Activated naive CD4-positive, alpha-beta T cell treated with anti-CD3 and anti-CD28 coated beads, Interleukin-2, amount 50 U/mL, for 16 hours (primary cell): ENCODE results near the gene TOMM40.
"Not testable (repeated sequence)": the region's sequence is repeated elsewhere in the genome, so short reads cannot be mapped to it uniquely, and the experiment has no call there.

Experiments used
- DNase-seq: peaks from one replicate; pipeline ENCODE4 v3.0.0-alpha.2; 2020

Gene TOMM40

DNA sequence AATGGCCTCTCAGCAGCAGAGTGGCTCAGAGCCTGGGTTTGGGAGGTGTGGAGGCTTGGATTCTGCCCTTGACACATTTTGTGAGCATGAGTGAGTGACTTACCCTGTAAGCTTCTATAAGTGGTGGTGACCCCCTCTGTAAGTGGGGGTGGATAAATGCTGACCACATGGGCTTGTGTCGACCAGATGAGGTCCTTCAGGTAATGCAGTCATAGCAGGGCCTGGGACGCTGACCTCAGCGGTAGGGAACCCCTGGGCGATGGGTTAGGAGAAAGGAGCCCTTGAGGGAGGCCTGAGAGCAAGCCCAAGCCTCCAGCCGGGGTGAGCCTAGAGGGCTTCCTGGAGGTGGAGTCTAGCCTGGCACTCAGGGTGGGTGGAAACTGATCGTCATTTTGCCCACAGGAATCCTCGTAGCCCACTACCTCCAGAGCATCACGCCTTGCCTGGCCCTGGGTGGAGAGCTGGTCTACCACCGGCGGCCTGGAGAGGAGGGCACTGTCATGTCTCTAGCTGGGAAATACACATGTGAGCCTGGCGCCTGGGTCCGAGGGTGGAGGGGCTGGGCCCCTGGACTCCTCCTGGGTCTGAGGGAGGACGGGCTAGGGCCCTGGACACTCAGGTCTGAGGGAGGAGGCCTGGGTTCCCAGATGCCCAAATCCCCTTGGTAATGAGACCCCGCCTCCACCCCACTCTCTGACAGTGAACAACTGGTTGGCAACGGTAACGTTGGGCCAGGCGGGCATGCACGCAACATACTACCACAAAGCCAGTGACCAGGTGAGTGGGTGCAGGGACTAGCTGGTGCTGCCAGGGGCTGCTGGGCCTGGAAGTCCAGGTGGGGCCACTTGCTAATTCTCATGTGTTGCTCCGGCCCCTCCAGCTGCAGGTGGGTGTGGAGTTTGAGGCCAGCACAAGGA, 9.5 kb downstream of the TOMM40 start:
- DNase-seq: no peak

GRCh38 chr19:44903216-44903601, 12.2 kb downstream of the TOMM40 start:
- DNase-seq: no peak

DNA sequence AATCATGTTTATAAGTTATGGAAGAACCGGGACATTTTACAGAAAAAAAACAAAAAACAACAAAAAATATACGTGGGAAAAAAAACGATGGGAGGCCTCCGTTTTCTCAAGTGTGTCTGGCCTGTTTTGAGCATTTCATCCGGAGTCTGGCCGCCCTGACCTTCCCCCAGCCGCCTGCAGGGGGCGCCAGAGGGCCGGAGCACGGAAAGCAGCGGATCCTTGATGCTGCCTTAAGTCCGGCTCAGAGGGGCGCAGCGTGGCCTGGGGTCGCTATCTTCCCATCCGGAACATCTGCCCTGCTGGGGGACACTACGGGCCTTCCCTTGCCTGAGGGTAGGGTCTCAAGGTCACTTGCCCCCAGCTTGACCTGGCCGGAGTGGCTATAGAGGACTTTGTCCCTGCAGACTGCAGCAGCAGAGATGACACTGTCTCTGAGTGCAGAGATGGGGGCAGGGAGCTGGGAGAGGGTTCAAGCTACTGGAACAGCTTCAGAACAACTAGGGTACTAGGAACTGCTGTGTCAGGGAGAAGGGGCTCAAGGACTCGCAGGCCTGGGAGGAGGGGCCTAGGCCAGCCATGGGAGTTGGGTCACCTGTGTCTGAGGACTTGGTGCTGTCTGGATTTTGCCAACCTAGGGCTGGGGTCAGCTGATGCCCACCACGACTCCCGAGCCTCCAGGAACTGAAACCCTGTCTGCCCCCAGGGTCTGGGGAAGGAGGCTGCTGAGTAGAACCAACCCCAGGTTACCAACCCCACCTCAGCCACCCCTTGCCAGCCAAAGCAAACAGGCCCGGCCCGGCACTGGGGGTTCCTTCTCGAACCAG, 12.8 kb downstream of the TOMM40 start:
- DNase-seq: peak; percentile 75

GRCh38 chr19:44904426-44904994, 13.5 kb downstream of the TOMM40 start:
- no peak for DNase-seq

- no peak for DNase-seq
These were observed 14.5 kb downstream of the TOMM40 start, which contains the start of gene APOE for GRCh38 chr19:44905437-44906160. Gene APOE (plus strand): TSS chr19:44905796. CDS start chr19:44906625, 829 bp downstream.

GRCh38 chr19:44907613-44908012, 16.6 kb downstream of the TOMM40 start:
- no peak for DNase-seq

DNA sequence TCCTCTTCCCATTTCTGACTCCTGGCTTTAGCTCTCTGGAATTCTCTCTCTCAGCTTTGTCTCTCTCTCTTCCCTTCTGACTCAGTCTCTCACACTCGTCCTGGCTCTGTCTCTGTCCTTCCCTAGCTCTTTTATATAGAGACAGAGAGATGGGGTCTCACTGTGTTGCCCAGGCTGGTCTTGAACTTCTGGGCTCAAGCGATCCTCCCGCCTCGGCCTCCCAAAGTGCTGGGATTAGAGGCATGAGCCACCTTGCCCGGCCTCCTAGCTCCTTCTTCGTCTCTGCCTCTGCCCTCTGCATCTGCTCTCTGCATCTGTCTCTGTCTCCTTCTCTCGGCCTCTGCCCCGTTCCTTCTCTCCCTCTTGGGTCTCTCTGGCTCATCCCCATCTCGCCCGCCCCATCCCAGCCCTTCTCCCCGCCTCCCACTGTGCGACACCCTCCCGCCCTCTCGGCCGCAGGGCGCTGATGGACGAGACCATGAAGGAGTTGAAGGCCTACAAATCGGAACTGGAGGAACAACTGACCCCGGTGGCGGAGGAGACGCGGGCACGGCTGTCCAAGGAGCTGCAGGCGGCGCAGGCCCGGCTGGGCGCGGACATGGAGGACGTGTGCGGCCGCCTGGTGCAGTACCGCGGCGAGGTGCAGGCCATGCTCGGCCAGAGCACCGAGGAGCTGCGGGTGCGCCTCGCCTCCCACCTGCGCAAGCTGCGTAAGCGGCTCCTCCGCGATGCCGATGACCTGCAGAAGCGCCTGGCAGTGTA, 17.2 kb downstream of the TOMM40 start:
- DNase-seq: no peak

DNA sequence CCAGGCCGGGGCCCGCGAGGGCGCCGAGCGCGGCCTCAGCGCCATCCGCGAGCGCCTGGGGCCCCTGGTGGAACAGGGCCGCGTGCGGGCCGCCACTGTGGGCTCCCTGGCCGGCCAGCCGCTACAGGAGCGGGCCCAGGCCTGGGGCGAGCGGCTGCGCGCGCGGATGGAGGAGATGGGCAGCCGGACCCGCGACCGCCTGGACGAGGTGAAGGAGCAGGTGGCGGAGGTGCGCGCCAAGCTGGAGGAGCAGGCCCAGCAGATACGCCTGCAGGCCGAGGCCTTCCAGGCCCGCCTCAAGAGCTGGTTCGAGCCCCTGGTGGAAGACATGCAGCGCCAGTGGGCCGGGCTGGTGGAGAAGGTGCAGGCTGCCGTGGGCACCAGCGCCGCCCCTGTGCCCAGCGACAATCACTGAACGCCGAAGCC, 17.8 kb downstream of the TOMM40 start:
- DNase-seq: no peak

GRCh38 chr19:44909775-44910174, 18.7 kb downstream of the TOMM40 start:
- no peak for DNase-seq

DNA sequence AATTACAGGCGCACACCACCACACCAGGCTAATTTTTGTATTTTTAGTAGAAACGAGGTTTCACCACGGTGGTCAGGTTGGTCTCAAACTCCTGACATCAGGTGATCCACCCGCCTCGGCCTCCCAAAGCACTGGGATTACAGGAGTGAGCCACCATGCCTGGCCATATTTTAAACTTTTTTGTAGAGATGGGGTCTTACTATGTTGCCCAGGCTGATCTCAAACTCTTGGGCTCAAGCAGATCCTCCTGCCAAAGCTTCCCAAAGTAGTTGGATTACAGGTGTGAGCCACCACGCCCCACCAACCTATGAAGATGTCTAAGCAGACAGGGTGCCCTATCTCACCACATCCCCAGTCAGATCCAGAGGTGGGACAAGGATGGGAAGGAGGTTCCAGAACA, 20.8 kb downstream of the TOMM40 start:
- DNase-seq: not testable (repeated sequence)

GRCh38 chr19:44912854-44913253, 21.8 kb downstream of the TOMM40 start:
- no peak for DNase-seq

GRCh38 chr19:44913512-44914432, 22.7 kb downstream of the TOMM40 start:
- not testable (repeated sequence) for DNase-seq

DNA sequence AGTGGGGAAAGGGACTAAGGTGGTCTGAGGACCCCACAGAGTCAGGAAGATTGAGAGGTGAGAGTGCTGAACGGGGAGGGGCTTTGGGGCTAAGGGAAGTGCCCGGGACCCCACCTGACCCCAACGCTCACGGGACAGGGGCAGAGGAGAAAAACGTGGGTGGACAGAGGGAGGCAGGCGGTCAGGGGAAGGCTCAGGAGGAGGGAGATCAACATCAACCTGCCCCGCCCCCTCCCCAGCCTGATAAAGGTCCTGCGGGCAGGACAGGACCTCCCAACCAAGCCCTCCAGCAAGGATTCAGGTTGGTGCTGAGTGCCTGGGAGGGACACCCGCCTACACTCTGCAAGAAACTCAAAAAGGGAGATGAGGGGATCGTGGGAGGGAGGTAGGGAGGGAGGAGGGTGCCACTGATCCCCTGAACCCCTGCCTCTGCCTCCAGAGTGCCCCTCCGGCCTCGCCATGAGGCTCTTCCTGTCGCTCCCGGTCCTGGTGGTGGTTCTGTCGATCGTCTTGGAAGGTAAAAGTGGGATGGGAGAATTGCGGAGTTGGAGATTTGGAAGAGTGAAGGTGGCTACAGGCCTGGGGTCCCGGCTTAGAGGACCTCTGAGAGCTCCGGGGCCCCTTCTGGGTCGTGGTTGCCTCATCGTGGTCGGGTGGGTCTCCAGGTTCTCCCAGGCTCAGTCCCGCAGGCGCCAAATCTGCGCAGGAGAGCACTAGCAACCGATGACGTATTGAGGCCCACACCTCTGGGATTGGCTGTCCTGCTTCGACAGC, 23.6 kb downstream of the TOMM40 start, which contains the start of gene APOC1:
Gene APOC1, plus strand, starts transcription at position 176 of the 774 bp plus-strand sequence. Its CDS starts 284 bp downstream, at position 460.
- peak; percentile 75 for DNase-seq

- no peak for DNase-seq
These were observed 33.2 kb downstream of the TOMM40 start for GRCh38 chr19:44924243-44924725.

DNA sequence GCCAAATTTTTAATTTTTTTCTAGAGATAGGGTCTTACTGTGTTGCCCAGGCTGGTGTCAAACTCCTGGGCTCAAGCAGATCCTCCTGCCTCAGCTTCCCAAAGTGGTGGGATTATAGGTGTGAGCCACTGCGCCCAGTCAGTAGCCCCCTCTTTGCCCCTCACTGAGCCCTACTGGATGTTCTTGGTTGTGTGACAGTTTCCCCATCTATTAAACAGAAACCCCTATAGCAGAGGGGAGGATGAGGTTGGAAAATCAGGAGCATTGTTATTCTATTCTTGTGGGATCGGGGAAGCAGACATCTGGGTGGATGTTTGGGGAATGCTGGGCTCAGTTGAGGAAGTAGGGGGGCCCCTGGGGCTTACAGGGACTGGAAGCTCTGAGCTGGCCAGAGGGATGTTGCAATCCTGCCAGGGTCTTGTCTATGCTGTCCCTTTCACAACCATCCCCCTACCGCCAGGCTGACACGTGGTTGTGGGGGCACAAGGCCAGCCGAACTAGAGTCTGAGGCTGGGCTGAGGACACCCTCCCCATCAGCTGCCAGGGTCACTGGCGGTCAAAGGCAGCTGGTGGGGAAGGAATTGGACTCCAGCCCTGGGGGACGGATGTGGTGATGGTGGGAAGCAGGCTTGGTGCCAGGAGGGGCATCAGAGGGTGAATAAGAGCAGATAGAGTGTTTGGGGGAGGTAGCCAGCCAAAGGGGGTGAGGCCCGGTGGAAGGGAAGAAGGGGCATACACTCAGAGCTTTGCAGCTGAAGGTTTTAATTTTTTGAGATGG, 34.2 kb downstream of the TOMM40 start:
- DNase-seq: no peak

DNA sequence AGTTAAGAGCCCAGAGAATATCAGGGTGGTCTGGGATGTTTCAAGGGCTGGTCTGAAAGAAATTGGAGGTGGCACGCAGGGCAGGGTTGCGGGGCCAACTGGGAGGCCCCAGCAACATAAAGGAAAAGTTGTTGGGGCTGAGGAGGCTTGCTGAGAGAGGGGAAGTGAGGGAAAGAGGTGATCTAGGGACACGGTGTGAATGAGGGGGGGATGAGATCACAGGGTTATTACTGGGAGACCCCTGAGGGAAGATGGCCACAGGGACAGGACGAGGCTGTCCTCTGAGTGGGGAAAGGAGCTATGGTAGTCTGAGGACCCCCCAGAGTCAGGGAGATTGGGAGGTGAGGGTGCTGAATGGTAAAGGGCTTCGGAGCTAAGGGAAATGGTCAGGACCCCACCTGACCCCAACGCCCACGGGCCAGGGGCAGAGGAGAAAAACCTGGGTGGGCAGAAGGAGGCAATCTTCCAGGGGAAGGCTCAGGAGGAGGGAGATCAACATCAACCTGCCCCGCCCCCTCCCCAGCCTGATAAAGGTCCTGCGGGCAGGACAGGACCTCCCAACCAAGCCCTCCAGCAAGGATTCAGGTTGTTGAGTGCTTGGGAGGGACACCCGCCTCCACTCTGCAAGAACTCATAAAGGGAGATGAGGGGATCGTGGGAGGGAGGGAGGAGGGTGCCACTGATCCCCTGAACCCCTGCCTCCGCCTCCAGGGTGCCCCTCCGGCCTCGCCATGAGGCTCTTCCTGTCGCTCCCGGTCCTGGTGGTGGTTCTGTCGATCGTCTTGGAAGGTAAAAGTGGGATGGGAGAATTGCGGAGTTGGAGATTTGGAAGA, 35.4 kb downstream of the TOMM40 start:
- not testable (repeated sequence) for DNase-seq

- no peak for DNase-seq
These were observed 36.7 kb downstream of the TOMM40 start for GRCh38 chr19:44927746-44928145.

DNA sequence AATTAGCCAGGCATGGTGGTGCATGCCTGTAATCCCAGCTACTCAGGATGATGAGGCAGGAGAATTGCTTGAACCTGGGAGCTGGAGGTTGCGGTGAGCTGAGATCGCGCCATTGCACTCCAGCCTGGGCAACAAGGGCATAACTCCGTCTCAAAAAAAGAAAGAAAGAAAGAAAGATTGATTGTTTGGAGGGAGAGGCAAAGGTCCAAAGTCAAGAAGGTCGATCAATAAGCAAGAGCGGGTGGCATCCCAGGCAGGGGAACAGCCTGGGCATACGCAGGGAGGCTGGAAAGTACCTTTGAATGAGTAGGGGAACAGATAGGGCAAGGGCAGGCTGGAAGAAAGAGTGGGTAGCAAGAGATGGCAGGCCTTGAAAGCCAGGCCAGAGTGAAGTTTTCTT, 39.0 kb downstream of the TOMM40 start:
- no peak for DNase-seq
